GM12892 (cell line): ENCODE results near the gene MS4A2.
"Not testable (repeated sequence)": the region's sequence is repeated elsewhere in the genome, so short reads cannot be mapped to it uniquely, and the experiment has no call there.

Source experiments
- DNase-seq: peaks from one replicate; pipeline ENCODE4 v3.0.0; 2011; ENCODE audit not compliant: insufficient read length
- FAIRE-seq: peaks from 2 replicates; lab custom pipeline; 2011; peaks lifted over from hg19 to GRCh38; lab: Jason Lieb, UNC
- POLR2A ChIP-seq: IDR thresholded peaks from 2 replicates; pipeline ENCODE4 v1.6.1; 2011; ENCODE audit warnings: low read depth, low read length, control low read depth
- POLR2AphosphoS5 ChIP-seq: IDR thresholded peaks from 2 replicates; pipeline ENCODE4 v1.6.1; 2011; ENCODE audit warnings: low read depth, low read length, control low read depth
- TAF1 ChIP-seq: IDR thresholded peaks from 2 replicates; pipeline ENCODE4 v1.6.1; 2011; ENCODE audit warnings: low read depth, mild to moderate bottlenecking, control low read depth, low read length, borderline replicate concordance

The MS4A2 gene

GRCh38 chr11:60078745-60079144 lies 9.7 kb upstream of the MS4A2 start:
- no peak for TF ChIP-seq POLR2A
- FAIRE-seq (no peak), DNase-seq (no peak)

GRCh38 chr11:60080535-60080934 lies 7.9 kb upstream of the MS4A2 start:
- FAIRE-seq, result no peak
- no peak for DNase-seq
- TF ChIP-seq POLR2AphosphoS5, result no peak
- TF ChIP-seq TAF1, result no peak
- no peak for TF ChIP-seq POLR2A

- no peak for TF ChIP-seq TAF1
- TF ChIP-seq POLR2AphosphoS5, result no peak
- TF ChIP-seq POLR2A, result no peak
- DNase-seq (no peak), FAIRE-seq (no peak)
Measured at GRCh38 chr11:60084631-60085273, 3.7 kb upstream of the MS4A2 start.

GRCh38 chr11:60085909-60086308 lies 2.6 kb upstream of the MS4A2 start:
- FAIRE-seq (no peak), DNase-seq (no peak)
- TF ChIP-seq TAF1 (no peak), POLR2AphosphoS5 (no peak), POLR2A (no peak)

GRCh38 chr11:60087239-60087638 lies 1.2 kb upstream of the MS4A2 start:
- FAIRE-seq (no peak), DNase-seq (no peak)

GRCh38 chr11:60095477-60096120 lies 7.1 kb downstream of the MS4A2 start:
- FAIRE-seq (no peak), DNase-seq (no peak)
- TF ChIP-seq POLR2AphosphoS5, result no peak
- TF ChIP-seq POLR2A, result no peak
- no peak for TF ChIP-seq TAF1

More at GRCh38 chr11:60087239-60087638, 1.2 kb upstream of the MS4A2 start:
- TF ChIP-seq TAF1, result no peak
- no peak for TF ChIP-seq POLR2A
- no peak for TF ChIP-seq POLR2AphosphoS5

- no peak for TF ChIP-seq POLR2AphosphoS5
- no peak for TF ChIP-seq POLR2A
- TF ChIP-seq TAF1, result no peak
- FAIRE-seq (no peak), DNase-seq (no peak)
Measured at GRCh38 chr11:60097189-60097588, 8.7 kb downstream of the MS4A2 start.

GRCh38 chr11:60098508-60098907 lies 10.0 kb downstream of the MS4A2 start:
- no peak for DNase-seq
- FAIRE-seq, result no peak
- TF ChIP-seq TAF1 (no peak), POLR2A (no peak), POLR2AphosphoS5 (no peak)

GRCh38 chr11:60100516-60100915 lies 12.1 kb downstream of the MS4A2 start:
- FAIRE-seq, result no peak
- no peak for DNase-seq

GRCh38 chr11:60101368-60101767 lies 12.9 kb downstream of the MS4A2 start:
- not testable (repeated sequence) for FAIRE-seq, DNase-seq

More at GRCh38 chr11:60100516-60100915, 12.1 kb downstream of the MS4A2 start:
- TF ChIP-seq TAF1, result no peak
- TF ChIP-seq POLR2A, result no peak
- TF ChIP-seq POLR2AphosphoS5, result no peak

- FAIRE-seq, DNase-seq: not testable (repeated sequence)
Measured at GRCh38 chr11:60104471-60105115, 16.1 kb downstream of the MS4A2 start.

- FAIRE-seq, DNase-seq: not testable (repeated sequence)
Measured at GRCh38 chr11:60108631-60109030, 20.2 kb downstream of the MS4A2 start.
